A549 (cell line): ENCODE results near the gene STRADB. TPM values are rescaled to one million over a fixed set of nuclear protein-coding genes. Genes with fewer than 3 reads are reported as not detected.
"Not testable (repeated sequence)": the region's sequence is repeated elsewhere in the genome, so short reads cannot be mapped to it uniquely, and the experiment has no call there.

Experiments used
- ATAC-seq, 2 experiments: fragments of 200-7000 bp in 1 of 2; fragments of >200 bp in 1 of 2; cut with Nextera tagmentation in 1 of 2; cut with Tn5 transposase in 1 of 2; 3 replicates each; pipeline versions ENCODE4 v1.8.0 to v1.9.1; 2018 to 2020; ENCODE audit warnings: mild to moderate bottlenecking in 1 of 2, moderate library complexity in 1 of 2
- CTCF ChIA-PET: fragments of 300-600 bp; sonication (Branson Sonifier 250); formaldehyde crosslinking; extraction: SDS; loops from one replicate; lab custom pipeline; 2021; ENCODE audit warnings: antibody characterized with exemption, inconsistent platforms; lab: Yijun Ruan, JAX
- POLR2A ChIA-PET: fragments of 350-600 bp; formaldehyde crosslinking; extraction: SDS; loops from one replicate; lab custom pipeline; 2021; ENCODE audit warnings: antibody characterized with exemption, inconsistent platforms; lab: Yijun Ruan, JAX
- DNase-seq, 2 experiments: peaks; one replicate each; pipeline versions ENCODE4 v3.0.0 to v3.0.0-alpha.2; 2011 to 2016; ENCODE audit warnings: low read depth in 1 of 2, low spot score in 1 of 2
- FAIRE-seq: peaks from 2 replicates; lab custom pipeline; 2011; peaks lifted over from hg19 to GRCh38; lab: Jason Lieb, UNC
- H3K27ac ChIP-seq, 2 experiments: fragments of >200 bp; sonication (Bioruptor Twin); formaldehyde crosslinking; 3 replicates each; pipeline ENCODE4 v1.5.1; 2016 to 2017
- H3K4me1 ChIP-seq: fragments of >200 bp; sonication (Bioruptor Twin); formaldehyde crosslinking; 3 replicates; pipeline ENCODE4 v1.6.1; 2016
- H3K4me2 ChIP-seq: fragments of >200 bp; sonication (Bioruptor Twin); formaldehyde crosslinking; 3 replicates; pipeline ENCODE4 v1.6.1; 2016
- H3K4me3 ChIP-seq: fragments of >200 bp; sonication (Bioruptor Twin); formaldehyde crosslinking; 3 replicates; pipeline ENCODE4 v1.5.1; 2016
- H3K9me3 ChIP-seq: fragments of >200 bp; sonication (Bioruptor Twin); formaldehyde crosslinking; 3 replicates; pipeline ENCODE4 v1.6.1; 2016
- CBX8 ChIP-seq: fragments of 200-600 bp; sonication (generic); IDR thresholded peaks from 2 replicates; pipeline ENCODE4 v1.6.1; 2016
- CHD4 ChIP-seq: fragments of 200-600 bp; sonication (generic); IDR thresholded peaks from 2 replicates; pipeline ENCODE4 v1.6.1; 2016; ENCODE audit warnings: antibody characterized with exemption, mild to moderate bottlenecking, borderline replicate concordance
- EP300 ChIP-seq, 2 experiments: fragments of >200 bp; sonication (Bioruptor Twin); formaldehyde crosslinking; IDR thresholded peaks; 2 replicates in 1 of 2; 3 replicates in 1 of 2; pipeline ENCODE4 v1.6.1; 2016 to 2017
- ESRRA ChIP-seq: fragments of 150-350 bp; IDR thresholded peaks from 2 replicates; pipeline ENCODE4 v1.6.1; 2014; ENCODE audit warnings: mild to moderate bottlenecking, low read length, borderline replicate concordance
- FOXS1 ChIP-seq: fragments of 250-450 bp; sonication (Bioruptor Pico); IDR thresholded peaks from 2 replicates; pipeline ENCODE4 v1.5.0; 2020; ENCODE audit warnings: mild to moderate bottlenecking, moderate library complexity
- HOXA7 ChIP-seq: fragments of 250-450 bp; sonication (Bioruptor Pico); IDR thresholded peaks from 2 replicates; pipeline ENCODE4 v1.5.0; 2020; ENCODE audit warnings: mild to moderate bottlenecking, moderate library complexity
- HOXB13 ChIP-seq: fragments of 250-450 bp; sonication (Bioruptor Pico); IDR thresholded peaks from 2 replicates; pipeline ENCODE4 v1.5.0; 2020; ENCODE audit warnings: low read depth, mild to moderate bottlenecking, moderate library complexity
- JUN ChIP-seq, 2 experiments: fragments of >200 bp; sonication (Bioruptor Twin); formaldehyde crosslinking; IDR thresholded peaks; 2 replicates in 1 of 2; 3 replicates in 1 of 2; pipeline ENCODE4 v1.6.1; 2016 to 2017
- KDM5A ChIP-seq: fragments of 200-600 bp; sonication (generic); IDR thresholded peaks from 2 replicates; pipeline ENCODE4 v1.6.1; 2016; ENCODE audit warnings: antibody characterized with exemption, mild to moderate bottlenecking
- MAFK ChIP-seq: fragments of 450-650 bp; IDR thresholded peaks from 2 replicates; pipeline ENCODE4 v1.6.1; 2014; ENCODE audit not compliant: partially characterized antibody
- MAZ ChIP-seq: fragments of 150-350 bp; IDR thresholded peaks from 2 replicates; pipeline ENCODE4 v1.6.1; 2014; ENCODE audit warnings: antibody characterized with exemption, low read depth, low read length, borderline replicate concordance
- MYC ChIP-seq: IDR thresholded peaks from 2 replicates; pipeline ENCODE4 v1.6.1; 2012; ENCODE audit warnings: mild to moderate bottlenecking, inconsistent platforms, low read length, improper control_type of control experiment, borderline replicate concordance
- NPAS2 ChIP-seq: fragments of 250-450 bp; sonication (Bioruptor Pico); IDR thresholded peaks from 2 replicates; pipeline ENCODE4 v1.8.0; 2022; ENCODE audit warnings: mild to moderate bottlenecking, moderate library complexity, borderline replicate concordance
- PHF8 ChIP-seq: fragments of 200-600 bp; sonication (generic); IDR thresholded peaks from 2 replicates; pipeline ENCODE4 v1.6.1; 2016; ENCODE audit warnings: low read depth, mild to moderate bottlenecking, antibody characterized with exemption, moderate library complexity, borderline replicate concordance
- SMC3 ChIP-seq: fragments of >200 bp; sonication (Bioruptor Twin); formaldehyde crosslinking; IDR thresholded peaks from 3 replicates; pipeline ENCODE4 v1.6.1; 2018; ENCODE audit warnings: inconsistent platforms
- TFCP2L1 ChIP-seq: fragments of 250-450 bp; sonication (Bioruptor Pico); IDR thresholded peaks from 2 replicates; pipeline ENCODE4 v1.5.0; 2021; ENCODE audit warnings: mild to moderate bottlenecking
- ZSCAN20 ChIP-seq: fragments of 250-450 bp; sonication (Bioruptor Pico); IDR thresholded peaks from 2 replicates; pipeline ENCODE4 v1.8.0; 2022; ENCODE audit warnings: mild to moderate bottlenecking, moderate library complexity
- WGBS: methylation state at CpG from one replicate; pipeline ENCODE4 v1.1.6; 2017; ENCODE audit errors: missing lambda C conversion rate; 5-methylcytosine and 5-hydroxymethylcytosine counted together
- polyA plus RNA-seq, 4 experiments: library from polyadenylated mRNA; depleted of rRNA in 3 of 4; stranded (reverse); fragments of >200 nt; fragmentation: RNase III in 1 of 4; extraction: RNeasy Plus Mini Kit Qiagen cat#74134 plus additional on column Dnase treatment in 1 of 4; gene quantifications; 2 replicates in 3 of 4; 3 replicates in 1 of 4; pipeline ENCODE4 v1.2.3, GENCODE V29; 2011 to 2017
- TF ChIP-seq, protein P1 (sequence below): IDR thresholded peaks from 2 replicates; pipeline ENCODE4 v1.6.1; 2012; ENCODE audit warnings: low read depth, borderline replicate concordance
- TF ChIP-seq, protein P2 (sequence below): fragments of 250-450 bp; sonication (Bioruptor Pico); IDR thresholded peaks from 2 replicates; pipeline ENCODE4 v1.5.0; 2020; ENCODE audit warnings: low read depth, mild to moderate bottlenecking, moderate library complexity
- TF ChIP-seq, protein P3 (sequence below): fragments of >200 bp; sonication (Bioruptor Twin); formaldehyde crosslinking; IDR thresholded peaks from 3 replicates; pipeline ENCODE4 v1.6.1; 2016
- TF ChIP-seq, protein P4 (sequence below): IDR thresholded peaks from 2 replicates; pipeline ENCODE4 v1.6.1; 2012
- TF ChIP-seq, protein P5 (sequence below): fragments of 200-600 bp; sonication (generic); IDR thresholded peaks from 2 replicates; pipeline ENCODE4 v1.6.1; 2016; ENCODE audit warnings: antibody characterized with exemption, mild to moderate bottlenecking, moderate library complexity

The STRADB gene
- polyA plus RNA-seq, 2 of the 4 experiments (the other 2 are of a cell fraction) = 24.0 to 29.0 TPM

DNA sequence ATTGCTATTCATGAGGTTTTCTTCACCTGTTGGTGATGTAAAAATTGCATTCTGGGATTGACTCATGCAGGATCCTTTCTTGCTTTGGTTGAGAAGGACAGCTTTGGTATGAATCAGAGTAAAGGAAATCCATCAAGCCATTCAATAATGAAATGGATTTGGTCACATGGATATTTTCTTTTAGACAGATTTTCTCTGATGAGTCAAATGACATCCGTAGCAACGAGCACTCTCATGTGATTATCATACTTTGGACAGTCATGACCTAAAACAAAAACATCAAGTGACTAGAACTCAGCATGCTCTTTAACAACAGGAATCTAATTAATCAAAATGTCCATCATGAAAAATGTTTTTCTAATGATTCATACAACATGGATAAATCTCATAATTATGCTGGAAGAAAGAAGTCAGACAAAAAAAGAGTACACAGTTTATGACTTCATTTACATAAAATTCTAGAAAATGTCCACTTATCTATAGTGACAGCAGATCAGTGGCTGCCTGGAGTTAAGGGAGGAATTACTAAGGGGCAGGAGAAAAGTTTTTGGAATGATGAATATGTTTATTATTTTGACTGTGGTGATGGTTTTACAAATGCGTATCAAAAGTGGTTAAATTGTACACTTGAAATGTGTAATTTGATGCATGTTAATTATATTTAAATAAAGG, 31.0 kb upstream of the STRADB start:
- Histone ChIP-seq H3K4me2 (no peak overlapping the region), H3K4me3 (no peak overlapping the region), H3K27ac (no peak overlapping the region), H3K4me1 (peaks cover 7% of the 10 kb centered on the region; the same call in 2 of the 3 replicates), H3K9me3 (no peaks in the 10 kb centered on the region)
- ATAC-seq (no peak), FAIRE-seq (no peak), DNase-seq (no peak)
- TF ChIP-seq TFCP2L1 (CRISPR knock-in tag) = no peak
- TF ChIP-seq, protein P1, sequence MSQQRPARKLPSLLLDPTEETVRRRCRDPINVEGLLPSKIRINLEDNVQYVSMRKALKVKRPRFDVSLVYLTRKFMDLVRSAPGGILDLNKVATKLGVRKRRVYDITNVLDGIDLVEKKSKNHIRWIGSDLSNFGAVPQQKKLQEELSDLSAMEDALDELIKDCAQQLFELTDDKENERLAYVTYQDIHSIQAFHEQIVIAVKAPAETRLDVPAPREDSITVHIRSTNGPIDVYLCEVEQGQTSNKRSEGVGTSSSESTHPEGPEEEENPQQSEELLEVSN = no peak
- TF ChIP-seq, protein P2, sequence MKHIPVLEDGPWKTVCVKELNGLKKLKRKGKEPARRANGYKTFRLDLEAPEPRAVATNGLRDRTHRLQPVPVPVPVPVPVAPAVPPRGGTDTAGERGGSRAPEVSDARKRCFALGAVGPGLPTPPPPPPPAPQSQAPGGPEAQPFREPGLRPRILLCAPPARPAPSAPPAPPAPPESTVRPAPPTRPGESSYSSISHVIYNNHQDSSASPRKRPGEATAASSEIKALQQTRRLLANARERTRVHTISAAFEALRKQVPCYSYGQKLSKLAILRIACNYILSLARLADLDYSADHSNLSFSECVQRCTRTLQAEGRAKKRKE (CRISPR knock-in tag) = no peak
- no peak for TF ChIP-seq FOXS1
- TF ChIP-seq PHF8 = no peak
- TF ChIP-seq NPAS2 = no peak
- TF ChIP-seq ESRRA = no peak
- no peak for TF ChIP-seq SMC3
- TF ChIP-seq JUN (IDR thresholded peaks at IDR 0.05) = no peak
- TF ChIP-seq MAZ = no peak
- TF ChIP-seq MAFK = no peak
- TF ChIP-seq EP300 (IDR thresholded peaks at IDR 0.05) = no peak
- no peak for TF ChIP-seq MYC
- TF ChIP-seq KDM5A = no peak
- TF ChIP-seq CBX8 = no peak
- TF ChIP-seq, protein P3, sequence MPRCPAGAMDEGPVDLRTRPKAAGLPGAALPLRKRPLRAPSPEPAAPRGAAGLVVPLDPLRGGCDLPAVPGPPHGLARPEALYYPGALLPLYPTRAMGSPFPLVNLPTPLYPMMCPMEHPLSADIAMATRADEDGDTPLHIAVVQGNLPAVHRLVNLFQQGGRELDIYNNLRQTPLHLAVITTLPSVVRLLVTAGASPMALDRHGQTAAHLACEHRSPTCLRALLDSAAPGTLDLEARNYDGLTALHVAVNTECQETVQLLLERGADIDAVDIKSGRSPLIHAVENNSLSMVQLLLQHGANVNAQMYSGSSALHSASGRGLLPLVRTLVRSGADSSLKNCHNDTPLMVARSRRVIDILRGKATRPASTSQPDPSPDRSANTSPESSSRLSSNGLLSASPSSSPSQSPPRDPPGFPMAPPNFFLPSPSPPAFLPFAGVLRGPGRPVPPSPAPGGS = no peak
- TF ChIP-seq, protein P4, sequence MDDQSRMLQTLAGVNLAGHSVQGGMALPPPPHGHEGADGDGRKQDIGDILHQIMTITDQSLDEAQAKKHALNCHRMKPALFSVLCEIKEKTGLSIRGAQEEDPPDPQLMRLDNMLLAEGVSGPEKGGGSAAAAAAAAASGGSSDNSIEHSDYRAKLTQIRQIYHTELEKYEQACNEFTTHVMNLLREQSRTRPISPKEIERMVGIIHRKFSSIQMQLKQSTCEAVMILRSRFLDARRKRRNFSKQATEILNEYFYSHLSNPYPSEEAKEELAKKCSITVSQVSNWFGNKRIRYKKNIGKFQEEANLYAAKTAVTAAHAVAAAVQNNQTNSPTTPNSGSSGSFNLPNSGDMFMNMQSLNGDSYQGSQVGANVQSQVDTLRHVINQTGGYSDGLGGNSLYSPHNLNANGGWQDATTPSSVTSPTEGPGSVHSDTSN = no peak
- WGBS = 86% methylated on average over 3 of the region's 3 CpGs
- CTCF ChIA-PET = no interaction called here
- POLR2A ChIA-PET = no interaction called here

DNA sequence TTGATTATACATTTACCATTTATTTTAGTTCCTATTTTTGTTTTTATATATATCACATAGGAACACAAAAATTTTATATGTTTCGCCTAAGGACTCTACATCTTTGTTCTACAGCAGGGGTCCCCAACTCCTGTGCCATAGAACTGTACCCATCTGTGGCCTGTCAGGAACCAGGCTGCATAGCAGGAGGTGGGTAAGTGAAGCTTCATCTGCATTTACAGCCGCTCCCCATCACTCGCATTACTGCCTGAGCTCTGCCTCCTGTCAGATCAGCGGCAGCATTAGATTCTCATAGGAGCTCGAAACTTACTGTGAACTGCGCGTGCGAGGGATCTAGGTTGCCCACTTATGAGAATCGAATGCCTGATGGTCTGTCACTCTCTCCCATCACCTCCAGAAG, 25.6 kb upstream of the STRADB start:
- TF ChIP-seq HOXB13 (CRISPR knock-in tag) (no peak), ZSCAN20 (CRISPR knock-in tag) (no peak), HOXA7 (CRISPR knock-in tag) (no peak), NPAS2 (no peak), CHD4 (no peak)
- TF ChIP-seq, protein P5, sequence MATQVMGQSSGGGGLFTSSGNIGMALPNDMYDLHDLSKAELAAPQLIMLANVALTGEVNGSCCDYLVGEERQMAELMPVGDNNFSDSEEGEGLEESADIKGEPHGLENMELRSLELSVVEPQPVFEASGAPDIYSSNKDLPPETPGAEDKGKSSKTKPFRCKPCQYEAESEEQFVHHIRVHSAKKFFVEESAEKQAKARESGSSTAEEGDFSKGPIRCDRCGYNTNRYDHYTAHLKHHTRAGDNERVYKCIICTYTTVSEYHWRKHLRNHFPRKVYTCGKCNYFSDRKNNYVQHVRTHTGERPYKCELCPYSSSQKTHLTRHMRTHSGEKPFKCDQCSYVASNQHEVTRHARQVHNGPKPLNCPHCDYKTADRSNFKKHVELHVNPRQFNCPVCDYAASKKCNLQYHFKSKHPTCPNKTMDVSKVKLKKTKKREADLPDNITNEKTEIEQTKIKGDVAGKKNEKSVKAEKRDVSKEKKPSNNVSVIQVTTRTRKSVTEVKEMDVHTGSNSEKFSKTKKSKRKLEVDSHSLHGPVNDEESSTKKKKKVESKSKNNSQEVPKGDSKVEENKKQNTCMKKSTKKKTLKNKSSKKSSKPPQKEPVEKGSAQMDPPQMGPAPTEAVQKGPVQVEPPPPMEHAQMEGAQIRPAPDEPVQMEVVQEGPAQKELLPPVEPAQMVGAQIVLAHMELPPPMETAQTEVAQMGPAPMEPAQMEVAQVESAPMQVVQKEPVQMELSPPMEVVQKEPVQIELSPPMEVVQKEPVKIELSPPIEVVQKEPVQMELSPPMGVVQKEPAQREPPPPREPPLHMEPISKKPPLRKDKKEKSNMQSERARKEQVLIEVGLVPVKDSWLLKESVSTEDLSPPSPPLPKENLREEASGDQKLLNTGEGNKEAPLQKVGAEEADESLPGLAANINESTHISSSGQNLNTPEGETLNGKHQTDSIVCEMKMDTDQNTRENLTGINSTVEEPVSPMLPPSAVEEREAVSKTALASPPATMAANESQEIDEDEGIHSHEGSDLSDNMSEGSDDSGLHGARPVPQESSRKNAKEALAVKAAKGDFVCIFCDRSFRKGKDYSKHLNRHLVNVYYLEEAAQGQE = no peak
- H3K27ac ChIP-seq = no peak overlapping the region
- CTCF ChIA-PET = no interaction called here

DNA sequence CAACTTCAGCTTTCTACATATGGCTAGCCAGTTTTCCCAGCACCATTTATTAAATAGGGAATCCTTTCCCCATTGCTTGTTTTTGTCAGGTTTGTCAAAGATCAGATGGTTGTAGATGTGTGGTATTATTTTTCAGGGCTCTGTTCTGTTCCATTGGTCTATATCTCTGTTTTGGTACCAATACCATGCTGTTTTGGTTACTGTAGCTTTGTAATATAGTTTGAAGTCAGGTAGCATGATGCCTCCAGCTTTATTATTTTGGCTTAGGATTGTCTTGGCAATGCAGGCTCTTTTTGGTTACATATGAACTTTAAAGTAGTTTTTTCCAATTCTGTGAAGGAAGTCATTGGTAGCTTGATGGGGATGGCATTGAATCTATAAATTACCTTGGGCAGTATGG, 23.2 kb upstream of the STRADB start:
- H3K9me3 ChIP-seq, POLR2A ChIA-PET, CTCF ChIA-PET, ATAC-seq, H3K27ac ChIP-seq, FAIRE-seq, H3K4me2 ChIP-seq, DNase-seq, H3K4me3 ChIP-seq: not testable (repeated sequence)
- peaks cover 13% of the 10 kb centered on the region for H3K4me1 ChIP-seq

More for the DNA sequence above, 25.6 kb upstream of the STRADB start:
- no peak for DNase-seq
- ATAC-seq = no peak
- H3K9me3 ChIP-seq = peaks cover 3% of the 10 kb centered on the region; the same call in 1 of the 3 replicates
- POLR2A ChIA-PET = no interaction called here
- WGBS = 84% methylated on average over 9 of the region's 9 CpGs
- FAIRE-seq = no peak
- H3K4me2 ChIP-seq = no peak overlapping the region
- no peak overlapping the region for H3K4me3 ChIP-seq
- H3K4me1 ChIP-seq = no peaks in the 10 kb centered on the region

DNA sequence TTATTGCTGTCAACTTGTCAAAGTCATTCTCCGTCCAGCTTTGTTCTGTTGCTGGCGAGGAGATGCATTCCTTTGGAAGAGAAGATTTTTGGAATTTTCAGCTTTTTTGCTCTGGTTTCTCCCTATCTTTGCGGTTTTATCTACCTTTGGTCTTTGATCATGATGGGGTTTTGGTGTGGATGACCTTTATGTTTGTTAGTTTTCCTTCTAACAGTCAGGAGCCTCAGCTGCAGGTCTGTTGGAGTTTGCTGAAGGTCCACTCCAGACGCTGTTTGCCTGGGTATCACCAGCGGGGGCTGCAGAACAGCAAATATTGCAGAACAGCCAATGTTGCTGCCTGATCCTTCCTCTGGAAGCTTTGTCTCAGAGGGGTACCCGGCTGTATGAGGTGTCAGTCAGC, 21.7 kb upstream of the STRADB start:
- POLR2A ChIA-PET, DNase-seq, H3K9me3 ChIP-seq, FAIRE-seq, H3K4me3 ChIP-seq, CTCF ChIA-PET, ATAC-seq, H3K27ac ChIP-seq, H3K4me2 ChIP-seq: not testable (repeated sequence)
- peaks cover 13% of the 10 kb centered on the region for H3K4me1 ChIP-seq
- 83% methylated on average over 6 of the region's 6 CpGs for WGBS
